Chondrocyte (in vitro differentiated cells): ENCODE data around the gene MVK. TPM values are rescaled to one million over a fixed set of nuclear protein-coding genes. Genes with fewer than 3 reads are reported as not detected.

Experiments
- DNase-seq: peaks from one replicate; pipeline ENCODE4 v3.0.0; 2021; ENCODE audit warnings: mixed read lengths, low spot score
- H3K27ac Mint-ChIP-seq: one replicate; pipeline ENCODE4 v1.8.0; 2021; ENCODE audit warnings: mild to moderate bottlenecking, moderate library complexity, mixed read lengths; ENCODE audit not compliant: unreplicated experiment
- H3K27me3 Mint-ChIP-seq: 2 replicates; pipeline ENCODE4 v1.8.0; 2021; ENCODE audit warnings: low read depth, mixed read lengths
- H3K36me3 Mint-ChIP-seq: 2 replicates; pipeline ENCODE4 v1.8.0; 2021; ENCODE audit warnings: low read depth, mixed read lengths
- H3K4me1 Mint-ChIP-seq: 2 replicates; pipeline ENCODE4 v1.8.0; 2021; ENCODE audit warnings: low read depth, mild to moderate bottlenecking, mixed read lengths
- H3K4me3 Mint-ChIP-seq: one replicate; pipeline ENCODE4 v1.8.0; 2021; ENCODE audit warnings: mild to moderate bottlenecking, moderate library complexity, mixed read lengths; ENCODE audit not compliant: unreplicated experiment
- H3K9me3 Mint-ChIP-seq: 2 replicates; pipeline ENCODE4 v1.8.0; 2021; ENCODE audit warnings: low read depth, mixed read lengths
- total RNA-seq: library from RNA; stranded (reverse); gene quantifications from 3 replicates; pipeline ENCODE4 v1.2.1, GENCODE V29; 2021
- TF ChIP-seq, protein P1 (sequence below): fragments of 200-600 bp; sonication (generic); IDR thresholded peaks from 2 replicates; pipeline ENCODE4 v1.5.0; 2021; ENCODE audit warnings: antibody characterized with exemption, mild to moderate bottlenecking, moderate library complexity

MVK gene
- total RNA-seq, 1 donor from 2014 or later: 14.1 TPM

DNA sequence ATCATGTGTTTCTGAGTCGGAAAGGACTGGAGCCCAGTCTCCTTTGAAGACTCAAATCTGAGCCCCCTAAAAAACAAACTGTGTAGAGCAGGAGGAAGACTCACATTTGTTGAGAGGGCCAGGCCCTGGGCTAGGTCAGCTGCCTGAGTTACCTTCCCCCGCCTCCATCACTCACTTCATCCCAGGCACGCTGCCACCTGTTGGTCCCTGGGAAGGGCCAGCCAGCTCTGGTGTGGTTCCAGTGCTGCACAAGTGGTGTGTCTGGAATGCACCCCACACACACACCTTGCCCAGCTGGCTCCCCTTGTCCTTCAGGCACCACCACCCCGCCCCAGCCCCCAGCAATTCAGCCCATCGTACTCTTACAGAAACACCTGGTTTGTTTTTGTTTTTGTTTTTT lies 9.0 kb downstream of the MVK start:
- no peak overlapping the region for H3K27ac Mint-ChIP-seq
- no peaks in the 10 kb centered on the region for H3K9me3 Mint-ChIP-seq
- DNase-seq: peak; percentile 51
- no peak overlapping the region for H3K4me3 Mint-ChIP-seq
- TF ChIP-seq, protein P1, sequence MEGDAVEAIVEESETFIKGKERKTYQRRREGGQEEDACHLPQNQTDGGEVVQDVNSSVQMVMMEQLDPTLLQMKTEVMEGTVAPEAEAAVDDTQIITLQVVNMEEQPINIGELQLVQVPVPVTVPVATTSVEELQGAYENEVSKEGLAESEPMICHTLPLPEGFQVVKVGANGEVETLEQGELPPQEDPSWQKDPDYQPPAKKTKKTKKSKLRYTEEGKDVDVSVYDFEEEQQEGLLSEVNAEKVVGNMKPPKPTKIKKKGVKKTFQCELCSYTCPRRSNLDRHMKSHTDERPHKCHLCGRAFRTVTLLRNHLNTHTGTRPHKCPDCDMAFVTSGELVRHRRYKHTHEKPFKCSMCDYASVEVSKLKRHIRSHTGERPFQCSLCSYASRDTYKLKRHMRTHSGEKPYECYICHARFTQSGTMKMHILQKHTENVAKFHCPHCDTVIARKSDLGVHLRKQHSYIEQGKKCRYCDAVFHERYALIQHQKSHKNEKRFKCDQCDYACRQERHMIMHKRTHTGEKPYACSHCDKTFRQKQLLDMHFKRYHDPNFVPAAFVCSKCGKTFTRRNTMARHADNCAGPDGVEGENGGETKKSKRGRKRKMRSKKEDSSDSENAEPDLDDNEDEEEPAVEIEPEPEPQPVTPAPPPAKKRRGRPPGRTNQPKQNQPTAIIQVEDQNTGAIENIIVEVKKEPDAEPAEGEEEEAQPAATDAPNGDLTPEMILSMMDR: no peak
- H3K27me3 Mint-ChIP-seq: no peaks in the 10 kb centered on the region
- H3K4me1 Mint-ChIP-seq: no peaks in the 10 kb centered on the region
- H3K36me3 Mint-ChIP-seq: peaks cover 14% of the 10 kb centered on the region

DNA sequence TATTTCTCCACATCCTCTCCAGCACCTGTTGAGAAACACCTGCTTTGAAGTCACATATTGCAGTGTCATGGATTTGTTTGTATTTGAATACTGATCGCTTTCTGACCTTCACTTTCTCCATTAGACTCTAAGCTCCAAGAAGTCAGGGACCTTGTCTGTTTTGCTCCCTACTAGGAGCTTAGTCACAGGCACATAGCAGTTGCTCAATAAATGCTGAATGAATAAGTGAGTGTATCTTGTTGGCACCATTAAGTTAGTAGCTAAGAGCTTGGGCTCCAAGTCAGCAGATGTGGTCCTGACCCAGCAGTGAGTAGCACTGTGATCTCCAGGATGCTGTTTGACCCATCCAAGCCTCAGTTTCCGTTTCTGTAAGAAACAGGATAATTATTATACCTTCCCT lies 10.1 kb downstream of the MVK start:
- TF ChIP-seq, protein P1: no peak

DNA sequence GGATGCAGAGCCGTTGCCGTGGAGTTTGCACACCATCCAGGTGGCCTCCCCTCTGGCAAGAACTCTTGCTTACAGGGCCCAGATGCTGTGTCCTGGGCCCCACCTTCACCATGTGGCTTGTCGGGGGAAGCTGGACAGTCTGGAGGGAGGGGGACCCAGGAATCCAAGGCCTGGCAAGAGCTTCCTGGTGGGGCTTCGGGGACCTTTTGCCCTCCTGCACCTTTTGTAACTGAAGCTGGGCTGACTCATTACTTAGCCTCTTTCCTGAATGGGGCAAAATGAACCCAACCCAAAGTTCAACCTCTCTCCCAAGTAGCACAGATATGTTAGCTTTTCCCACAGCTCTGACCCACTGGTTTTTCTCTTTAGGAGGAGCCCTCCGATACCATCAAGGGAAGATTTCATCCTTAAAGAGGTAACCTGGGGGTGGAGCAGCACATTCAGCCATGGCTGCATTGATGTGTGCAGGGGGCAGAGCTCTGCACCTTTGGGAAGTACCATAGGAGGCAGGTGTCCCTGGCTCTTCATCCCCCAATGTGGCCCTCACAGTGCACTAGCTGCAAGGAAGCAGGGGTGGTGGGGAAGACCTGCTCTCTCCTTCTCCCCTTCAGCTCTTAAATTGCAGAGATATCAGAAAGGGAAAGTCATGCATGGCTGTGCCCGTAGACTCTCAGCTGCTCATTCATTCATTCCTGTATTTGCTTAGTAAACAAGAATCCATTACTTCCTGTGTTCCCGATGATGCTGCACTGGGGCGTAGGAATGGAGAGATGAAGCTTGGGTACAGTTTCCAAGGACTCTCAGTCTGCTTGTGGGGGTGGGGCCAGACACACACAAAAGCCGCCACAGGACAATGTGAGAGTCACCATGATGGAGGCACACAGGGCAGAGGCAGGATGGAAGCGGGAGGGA lies 13.0 kb downstream of the MVK start:
- Mint-ChIP-seq H3K4me1 (no peaks in the 10 kb centered on the region), H3K9me3 (no peaks in the 10 kb centered on the region), H3K4me3 (no peak overlapping the region), H3K27ac (no peak overlapping the region), H3K27me3 (no peaks in the 10 kb centered on the region), H3K36me3 (peaks cover 8% of the 10 kb centered on the region)
- TF ChIP-seq, protein P1: no peak
- DNase-seq: no peak

More for the DNA sequence above, 10.1 kb downstream of the MVK start:
- no peak overlapping the region for H3K4me3 Mint-ChIP-seq
- H3K9me3 Mint-ChIP-seq: no peaks in the 10 kb centered on the region
- H3K36me3 Mint-ChIP-seq: peaks cover 12% of the 10 kb centered on the region
- no peak for DNase-seq
- no peaks in the 10 kb centered on the region for H3K4me1 Mint-ChIP-seq
- no peaks in the 10 kb centered on the region for H3K27me3 Mint-ChIP-seq
- H3K27ac Mint-ChIP-seq: no peak overlapping the region

DNA sequence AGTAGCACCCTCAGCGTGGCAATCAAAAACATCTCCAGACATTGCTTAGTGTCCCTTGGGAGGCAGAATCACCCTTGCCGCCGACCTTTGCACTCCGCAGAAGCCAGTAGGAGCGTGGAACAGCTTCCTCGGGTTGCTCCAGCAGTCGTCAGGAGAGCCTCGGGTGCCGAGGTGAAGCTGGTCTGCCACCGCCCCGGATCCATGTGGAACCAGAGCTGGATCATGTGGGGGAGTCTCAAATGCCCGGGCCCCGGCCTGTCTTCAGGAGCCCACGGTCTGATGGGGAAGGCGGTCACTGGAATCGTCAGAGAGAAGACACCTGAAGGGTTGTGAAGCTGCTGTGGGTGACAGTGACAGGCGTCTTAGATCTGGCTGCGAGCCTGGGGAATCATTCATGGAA lies 14.3 kb downstream of the MVK start:
- DNase-seq: no peak
- Mint-ChIP-seq H3K27me3 (no peaks in the 10 kb centered on the region), H3K27ac (no peak overlapping the region), H3K4me1 (no peaks in the 10 kb centered on the region), H3K9me3 (no peaks in the 10 kb centered on the region), H3K36me3 (peaks cover 6% of the 10 kb centered on the region), H3K4me3 (no peak overlapping the region)
- TF ChIP-seq, protein P1: no peak

DNA sequence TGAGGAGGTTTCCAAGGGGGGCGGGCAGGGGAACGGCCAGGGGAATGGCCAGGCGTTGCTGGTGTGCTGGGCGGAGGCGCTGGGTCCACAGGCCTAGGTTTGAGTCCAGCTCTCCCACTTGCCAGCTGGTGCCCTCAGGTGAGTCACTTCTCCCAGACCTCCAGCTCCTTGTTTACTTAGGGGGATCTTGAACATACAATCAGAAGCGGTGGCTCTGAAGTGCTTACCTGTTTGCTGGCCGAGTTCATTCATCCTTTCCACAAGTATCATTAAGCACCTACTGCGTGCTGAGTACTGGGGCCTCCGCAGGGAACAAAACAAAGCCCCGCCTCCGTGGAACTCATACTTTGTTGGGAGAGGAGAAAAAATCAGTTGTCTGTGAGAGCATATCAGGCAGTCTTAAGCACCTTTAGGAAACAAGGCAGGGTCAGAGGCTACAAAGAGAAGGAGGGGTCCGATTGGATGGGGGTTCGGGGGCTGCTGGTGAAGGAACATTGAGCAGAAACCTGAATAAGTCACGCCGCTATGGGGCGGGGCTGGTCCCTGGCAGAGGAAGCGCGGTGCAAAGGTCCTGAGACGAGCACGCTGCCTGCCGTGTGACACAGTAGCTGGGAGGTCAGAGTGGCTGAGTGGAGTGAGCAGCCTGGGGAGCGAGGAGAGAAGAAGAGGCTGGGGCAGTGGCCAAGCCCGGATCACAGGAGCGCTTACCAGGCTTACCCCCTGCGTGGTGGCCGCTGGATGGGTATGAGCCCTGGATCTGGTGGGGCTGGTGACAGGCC lies 15.1 kb downstream of the MVK start:
- Mint-ChIP-seq H3K9me3 (no peaks in the 10 kb centered on the region), H3K27me3 (no peaks in the 10 kb centered on the region), H3K4me1 (no peaks in the 10 kb centered on the region), H3K27ac (no peak overlapping the region), H3K4me3 (no peak overlapping the region), H3K36me3 (peaks cover 5% of the 10 kb centered on the region)
- DNase-seq: no peak
- TF ChIP-seq, protein P1: no peak
